Keratinocyte (primary cell): Measurements from ENCODE around the gene NLRC5. TPM values are rescaled to one million over a fixed set of nuclear protein-coding genes. Genes with fewer than 3 reads are reported as not detected.
A peak's percentile ranks its signal among the peaks of the same experiment; 100 is the strongest.

Experiments used
- DNase-seq: peaks from one replicate; pipeline ENCODE4 v3.0.0-alpha.2; 2011; ENCODE audit warnings: low read depth, missing footprints, low spot score
- FAIRE-seq: peaks from 2 replicates; lab custom pipeline; 2011; peaks lifted over from hg19 to GRCh38; lab: Jason Lieb, UNC
- H2AFZ ChIP-seq: 2 replicates; pipeline ENCODE4 v1.6.0; 2012; ENCODE audit warnings: low read length, control low read depth, inconsistent platforms; ENCODE audit not compliant: control insufficient read depth
- H3K27ac ChIP-seq: 2 replicates; pipeline ENCODE4 v1.5.1; 2011; ENCODE audit warnings: low read length; ENCODE audit not compliant: control insufficient read depth, insufficient read depth
- H3K27me3 ChIP-seq: 3 replicates; pipeline ENCODE4 v1.6.0; 2011; ENCODE audit warnings: low read length; ENCODE audit not compliant: control insufficient read depth, insufficient read depth; ENCODE audit errors: extremely low read depth
- H3K36me3 ChIP-seq, 2 experiments: 2 replicates in 1 of 2; 3 replicates in 1 of 2; pipeline ENCODE4 v1.5.1; 2011; ENCODE audit warnings: low read length in 2 of 2, mild to moderate bottlenecking in 1 of 2; ENCODE audit not compliant: control insufficient read depth in 2 of 2, insufficient read depth in 2 of 2; ENCODE audit errors: extremely low read depth in 1 of 2
- H3K4me1 ChIP-seq: 3 replicates; pipeline ENCODE4 v1.5.1; 2011; ENCODE audit warnings: low read length; ENCODE audit not compliant: control insufficient read depth, insufficient read depth; ENCODE audit errors: extremely low read depth
- H3K4me2 ChIP-seq: 3 replicates; pipeline ENCODE4 v1.6.0; 2011; ENCODE audit warnings: low read depth, low read length; ENCODE audit not compliant: control insufficient read depth, insufficient read depth; ENCODE audit errors: extremely low read depth
- H3K4me3 ChIP-seq, 3 experiments: fragments of 200-600 bp in 1 of 3; sonication (generic) in 1 of 3; 2 replicates in 2 of 3; 3 replicates in 1 of 3; pipeline ENCODE4 v1.5.1; 2011 to 2016; ENCODE audit warnings: low read length in 3 of 3, mild to moderate bottlenecking in 3 of 3, control low read depth in 2 of 3, inconsistent platforms in 1 of 3, low read depth in 1 of 3, mixed read lengths in 1 of 3, mixed run types in 1 of 3, moderate library complexity in 1 of 3; ENCODE audit not compliant: control insufficient read depth in 2 of 3, insufficient read depth in 2 of 3; ENCODE audit errors: extremely low read depth in 1 of 3
- H3K79me2 ChIP-seq: 2 replicates; pipeline ENCODE4 v1.6.0; 2012; ENCODE audit warnings: low read length; ENCODE audit not compliant: control insufficient read depth, insufficient read depth
- H3K9ac ChIP-seq: 3 replicates; pipeline ENCODE4 v1.6.0; 2011; ENCODE audit warnings: low read length; ENCODE audit not compliant: control insufficient read depth, insufficient read depth; ENCODE audit errors: extremely low read depth
- H3K9me1 ChIP-seq: 3 replicates; pipeline ENCODE4 v1.6.0; 2011; ENCODE audit warnings: low read length; ENCODE audit not compliant: control insufficient read depth, insufficient read depth; ENCODE audit errors: extremely low read depth
- H3K9me3 ChIP-seq: 2 replicates; pipeline ENCODE4 v1.5.1; 2012; ENCODE audit warnings: low read depth, low read length; ENCODE audit not compliant: control insufficient read depth
- H4K20me1 ChIP-seq: 3 replicates; pipeline ENCODE4 v1.6.0; 2011; ENCODE audit warnings: low read length; ENCODE audit not compliant: control insufficient read depth, insufficient read depth; ENCODE audit errors: extremely low read depth
- EZH2 ChIP-seq: IDR thresholded peaks from one replicate; pipeline ENCODE4 v1.6.1; 2012; ENCODE audit warnings: inconsistent platforms, mild to moderate bottlenecking, low read length, moderate library complexity
- dilution Hi-C: fragments of 300-500 bp; cut with MboI; formaldehyde crosslinking; loops from one replicate; pipeline ENCODE4 v1.7.0; 2020; ENCODE audit warnings: low sequenced_read_pairs; ENCODE audit not compliant: extremely low pct_ligation_motif_present
- polyA plus RNA-seq, 5 experiments: library from polyadenylated mRNA; depleted of rRNA in 3 of 5; stranded (reverse) in 3 of 5; stranded (forward) in 1 of 5; unstranded in 1 of 5; fragments of >200 nt; gene quantifications; 1 replicate in 1 of 5; 2 replicates in 3 of 5; 3 replicates in 1 of 5; pipeline versions ENCODE4 v1.2.1 to v1.2.3, GENCODE V29; 2011 to 2012; ENCODE audit warnings: missing spikeins in 2 of 5, low read depth in 1 of 5, low replicate concordance in 1 of 5
- TF ChIP-seq, protein P1 (sequence below), 3 experiments: IDR thresholded peaks in 1 of 3; conservative IDR thresholded peaks in 1 of 3; optimal IDR thresholded peaks in 1 of 3; 2 replicates in 2 of 3; 3 replicates in 1 of 3; pipeline versions ENCODE3 to v1.5.1; 2011; ENCODE audit warnings: low read length in 3 of 3, mild to moderate bottlenecking in 3 of 3, moderate library complexity in 2 of 3, control low read depth in 1 of 3, inconsistent platforms in 1 of 3; ENCODE audit not compliant: insufficient read depth in 2 of 3; ENCODE audit errors: extremely low read depth in 1 of 3

The NLRC5 gene
- polyA plus RNA-seq, 1 donor (not counting 4 experiments of a cell fraction or from before 2014, with no cell fraction given) = 7.8 TPM

- DNase-seq (no peak), FAIRE-seq (peak; percentile 91)
- no peaks in the 10 kb centered on the region for H3K9me3 ChIP-seq
- TF ChIP-seq, protein P1, sequence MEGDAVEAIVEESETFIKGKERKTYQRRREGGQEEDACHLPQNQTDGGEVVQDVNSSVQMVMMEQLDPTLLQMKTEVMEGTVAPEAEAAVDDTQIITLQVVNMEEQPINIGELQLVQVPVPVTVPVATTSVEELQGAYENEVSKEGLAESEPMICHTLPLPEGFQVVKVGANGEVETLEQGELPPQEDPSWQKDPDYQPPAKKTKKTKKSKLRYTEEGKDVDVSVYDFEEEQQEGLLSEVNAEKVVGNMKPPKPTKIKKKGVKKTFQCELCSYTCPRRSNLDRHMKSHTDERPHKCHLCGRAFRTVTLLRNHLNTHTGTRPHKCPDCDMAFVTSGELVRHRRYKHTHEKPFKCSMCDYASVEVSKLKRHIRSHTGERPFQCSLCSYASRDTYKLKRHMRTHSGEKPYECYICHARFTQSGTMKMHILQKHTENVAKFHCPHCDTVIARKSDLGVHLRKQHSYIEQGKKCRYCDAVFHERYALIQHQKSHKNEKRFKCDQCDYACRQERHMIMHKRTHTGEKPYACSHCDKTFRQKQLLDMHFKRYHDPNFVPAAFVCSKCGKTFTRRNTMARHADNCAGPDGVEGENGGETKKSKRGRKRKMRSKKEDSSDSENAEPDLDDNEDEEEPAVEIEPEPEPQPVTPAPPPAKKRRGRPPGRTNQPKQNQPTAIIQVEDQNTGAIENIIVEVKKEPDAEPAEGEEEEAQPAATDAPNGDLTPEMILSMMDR (optimal IDR thresholded peaks at IDR 0.05 in 1 of 3, IDR thresholded peaks at IDR 0.05 in 1 of 3, conservative IDR thresholded peaks at IDR 0.05 in 1 of 3; ENCODE audit: extremely low read depth in 1 of 3, insufficient read depth in 2 of 3, low read length in 3 of 3) = peak; percentile 97 to 99 (median 99)
- TF ChIP-seq EZH2 = no peak
- H3K79me2 ChIP-seq = no peaks in the 10 kb centered on the region
- H3K27me3 ChIP-seq = no peaks in the 10 kb centered on the region
- H2AFZ ChIP-seq = no peak overlapping the region
- no peak overlapping the region for H3K9ac ChIP-seq
- H3K36me3 ChIP-seq = no peaks in the 10 kb centered on the region
- no peaks in the 10 kb centered on the region for H3K9me1 ChIP-seq
- dilution Hi-C loops = no loop called here
- H3K4me2 ChIP-seq = no peak overlapping the region
- no peak overlapping the region for H3K4me3 ChIP-seq
- H4K20me1 ChIP-seq = no peaks in the 10 kb centered on the region
- no peak overlapping the region for H3K27ac ChIP-seq
- H3K4me1 ChIP-seq = no peaks in the 10 kb centered on the region
Measured at GRCh38 chr16:57084257-57084770, 95.0 kb downstream of the NLRC5 start.

GRCh38 chr16:57084996-57085395 is 95.6 kb downstream of the NLRC5 start:
- Histone ChIP-seq H2AFZ (no peak overlapping the region), H3K4me2 (no peak overlapping the region), H3K27me3 (no peaks in the 10 kb centered on the region), H3K79me2 (no peaks in the 10 kb centered on the region), H3K9me1 (no peaks in the 10 kb centered on the region), H3K27ac (no peak overlapping the region), H4K20me1 (no peaks in the 10 kb centered on the region), H3K9ac (no peak overlapping the region), H3K9me3 (no peaks in the 10 kb centered on the region), H3K4me1 (no peaks in the 10 kb centered on the region), H3K4me3 (no peak overlapping the region), H3K36me3 (no peaks in the 10 kb centered on the region)
- TF ChIP-seq, protein P1 (optimal IDR thresholded peaks at IDR 0.05 in 1 of 3, IDR thresholded peaks at IDR 0.05 in 1 of 3, conservative IDR thresholded peaks at IDR 0.05 in 1 of 3; ENCODE audit: extremely low read depth in 1 of 3, insufficient read depth in 2 of 3, low read length in 3 of 3) = no peak
- no peak for TF ChIP-seq EZH2
- FAIRE-seq (no peak), DNase-seq (no peak)
- dilution Hi-C loops = no loop called here
